ENCODE results near the gene DNASE1L1.
A peak's percentile ranks its signal among the peaks of the same experiment; 100 is the strongest.

The DNASE1L1 gene

DNA sequence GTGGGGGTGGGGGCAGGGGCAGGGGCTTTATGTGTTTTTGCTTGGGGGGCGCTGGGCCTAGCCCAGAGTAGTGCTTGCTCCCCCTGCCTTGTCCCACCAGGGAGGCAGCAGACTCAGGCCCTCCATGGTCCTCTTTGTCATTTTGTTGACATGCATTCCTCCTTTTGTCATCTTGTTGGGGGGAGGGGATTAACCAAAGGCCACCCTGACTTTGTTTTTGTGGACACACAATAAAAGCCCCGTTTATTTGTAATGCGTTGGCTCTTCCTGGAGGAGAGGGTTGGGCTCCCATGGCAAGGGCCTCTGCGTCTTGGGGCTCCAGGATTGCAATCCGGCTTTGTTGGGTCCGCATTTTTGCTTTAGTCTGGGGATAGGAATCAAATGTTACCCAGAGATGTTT, 27.8 kb downstream of the DNASE1L1 start:
- DNase-seq, result no peak

GRCh38 chrX:154380787-154381186, 28.3 kb downstream of the DNASE1L1 start:
- DNase-seq, result no peak

DNA sequence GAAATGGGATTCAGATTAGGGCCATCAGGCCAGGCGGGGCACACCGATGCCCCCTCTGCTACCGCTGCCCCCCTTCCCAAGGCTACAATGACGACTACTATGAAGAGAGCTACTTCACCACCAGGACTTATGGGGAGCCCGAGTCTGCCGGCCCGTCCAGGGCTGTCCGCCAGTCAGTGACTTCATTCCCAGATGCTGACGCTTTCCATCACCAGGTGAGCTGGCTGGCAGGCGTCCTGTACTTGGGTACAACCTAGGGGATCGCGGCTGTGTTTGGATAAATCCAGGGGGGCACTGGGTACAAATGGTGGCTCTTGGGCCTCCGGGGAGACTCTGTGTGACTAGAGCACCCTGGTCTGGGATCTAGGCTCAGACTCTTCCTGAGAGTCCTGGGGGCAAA, 28.9 kb downstream of the DNASE1L1 start:
- DNase-seq, result no peak

DNA sequence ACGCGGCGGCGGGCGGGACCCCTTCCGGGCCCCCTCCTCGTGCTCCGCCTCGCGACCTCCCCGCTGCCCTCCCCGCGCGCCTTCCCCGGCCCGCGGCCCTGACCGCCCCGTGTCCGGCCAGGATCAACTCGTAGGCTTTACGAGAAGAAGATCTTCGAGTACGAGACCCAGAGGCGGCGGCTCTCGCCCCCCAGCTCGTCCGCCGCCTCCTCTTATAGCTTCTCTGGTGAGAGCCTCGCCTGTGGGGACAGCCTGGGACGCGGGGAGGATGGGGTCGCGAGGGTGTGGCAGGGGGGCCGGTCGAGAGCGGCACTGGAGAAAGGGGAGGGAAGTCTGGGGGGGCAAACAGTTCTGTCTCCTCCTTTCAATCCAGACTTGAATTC, 29.5 kb downstream of the DNASE1L1 start:
- peak in 1 of 3 donors; percentile 26 for DNase-seq

DNA sequence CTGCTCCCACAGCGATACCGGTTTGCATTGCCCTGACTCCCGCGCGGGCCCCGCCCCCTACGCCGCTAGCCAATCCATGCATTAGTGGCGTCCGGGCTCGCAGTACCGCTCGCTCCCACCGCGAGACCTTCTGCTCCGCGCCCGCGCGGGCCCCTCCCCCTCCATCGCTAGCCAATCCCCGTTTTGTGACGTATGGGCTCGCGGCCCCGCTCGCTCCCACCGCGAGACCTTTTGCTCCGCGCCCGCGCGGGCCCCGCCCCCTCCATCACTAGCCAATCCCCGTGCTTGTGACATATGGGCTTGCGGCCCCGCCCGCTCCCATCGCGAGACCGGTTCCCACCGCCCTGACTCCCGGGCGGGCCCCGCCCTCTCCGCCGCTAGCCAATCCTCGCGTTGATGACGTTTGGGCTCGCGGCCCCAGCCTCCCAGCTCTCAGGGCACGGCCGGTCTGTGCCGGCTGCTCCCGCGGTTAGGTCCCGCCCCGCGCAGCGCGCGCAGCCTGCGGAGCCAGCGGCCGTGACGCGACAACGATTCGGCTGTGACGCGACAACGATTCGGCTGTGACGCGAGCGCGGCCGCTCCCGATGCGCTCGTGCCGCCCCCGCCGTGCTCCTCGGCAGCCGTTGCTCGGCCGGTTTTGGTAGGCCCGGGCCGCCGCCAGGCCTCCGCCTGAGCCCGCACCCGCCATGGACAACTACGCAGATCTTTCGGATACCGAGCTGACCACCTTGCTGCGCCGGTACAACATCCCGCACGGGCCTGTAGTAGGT, 30.1 kb downstream of the DNASE1L1 start, which contains the start of gene EMD:
Gene EMD (plus strand): TSS at position 497 of the 770 bp plus-strand sequence. CDS start 190 bp downstream, at position 687.
- DNase-seq, result peak; percentile 97

DNA sequence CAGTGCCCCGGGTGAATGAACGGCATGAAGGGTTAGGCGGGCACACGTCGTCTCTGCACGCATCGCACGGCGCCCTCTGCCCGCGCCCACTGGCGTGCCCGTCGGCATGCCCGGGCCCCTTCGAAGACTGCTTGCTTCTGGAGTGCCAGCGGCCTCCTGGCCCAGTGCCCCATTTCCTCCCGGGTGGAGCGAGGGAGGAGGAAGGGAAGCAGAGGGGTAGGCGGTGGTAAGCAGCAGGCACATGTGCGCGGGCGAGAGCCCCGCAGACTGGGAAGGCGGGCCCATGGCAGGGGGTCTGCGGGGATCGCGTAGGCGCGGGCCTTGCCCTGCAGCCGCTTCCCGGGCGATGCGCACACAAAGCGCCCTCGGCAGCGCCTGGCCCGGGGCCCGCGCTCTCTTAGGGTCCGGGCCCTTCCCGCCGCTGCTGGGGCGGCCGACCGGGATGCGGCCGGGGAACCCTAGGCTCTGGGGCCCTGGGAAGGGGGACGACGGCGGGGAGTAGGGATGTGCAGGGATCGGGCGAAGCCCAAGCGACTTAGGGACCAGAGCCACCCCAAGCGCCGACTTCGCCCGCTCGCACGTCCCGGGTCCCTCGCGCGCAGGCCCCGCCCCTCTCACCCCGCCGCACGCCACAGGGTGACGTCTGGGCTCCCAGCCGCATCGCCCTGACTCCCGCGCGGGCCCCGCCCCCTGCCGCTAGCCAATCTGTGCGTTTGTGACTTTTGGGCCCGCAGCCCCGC, 30.8 kb downstream of the DNASE1L1 start:
- peak; percentile 29 to 51 (median 38) for DNase-seq

GRCh38 chrX:154376774-154377173, 32.3 kb downstream of the DNASE1L1 start:
- no peak for DNase-seq

- no peak for DNase-seq
These were observed 33.9 kb downstream of the DNASE1L1 start for GRCh38 chrX:154375156-154375504.

DNA sequence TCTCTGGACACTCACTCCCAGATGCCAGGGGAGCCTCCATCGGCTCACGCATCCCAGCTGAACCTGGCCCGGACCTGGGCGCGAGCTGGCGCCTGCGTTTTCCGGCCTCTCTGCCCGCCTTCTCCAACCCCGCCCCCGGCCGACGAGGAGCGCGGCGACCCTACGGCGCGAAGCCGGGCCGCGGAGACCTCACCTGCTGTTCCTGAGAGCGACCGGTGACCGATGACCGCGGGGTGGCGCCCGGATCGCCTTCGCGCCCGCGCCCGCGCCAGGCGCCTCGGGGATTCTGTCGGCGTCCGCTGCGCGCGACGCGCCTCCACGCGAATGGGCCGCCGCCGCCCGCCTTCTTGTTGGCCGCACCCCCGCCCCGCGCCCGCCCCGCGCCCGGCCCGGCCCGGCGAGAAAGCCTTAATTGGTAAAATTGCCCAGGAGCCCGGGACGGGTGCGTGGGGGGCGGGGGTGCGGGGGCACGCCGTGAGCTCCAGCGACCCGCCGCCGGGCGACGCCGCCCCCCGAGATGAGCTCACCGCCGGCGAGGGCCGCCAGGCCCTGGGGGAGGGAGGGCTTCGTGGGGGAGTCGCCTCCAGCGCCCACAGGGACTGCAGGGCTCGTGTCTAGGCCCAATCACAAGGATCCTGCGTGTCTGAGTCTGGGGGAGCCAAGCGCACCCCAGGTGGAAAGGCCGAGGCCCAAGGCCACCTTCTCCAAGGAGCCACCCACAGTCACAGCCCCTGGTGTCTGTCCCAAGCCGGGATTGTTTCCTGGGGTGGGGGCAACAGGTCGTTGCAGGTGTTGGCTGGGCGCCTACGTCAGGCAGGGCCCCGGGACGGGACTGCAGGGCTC, 34.5 kb downstream of the DNASE1L1 start, which contains the start of gene FLNA:
Gene FLNA (minus strand): TSS at position 322 of the 843 bp plus-strand sequence. CDS start 3,389 bp downstream, outside the sequence.
- DNase-seq, result peak; percentile 32 to 75 (median 59)

- peak; percentile 66 to 69 (median 66) for DNase-seq
These were observed 35.4 kb downstream of the DNASE1L1 start for GRCh38 chrX:154373340-154374306.

DNA sequence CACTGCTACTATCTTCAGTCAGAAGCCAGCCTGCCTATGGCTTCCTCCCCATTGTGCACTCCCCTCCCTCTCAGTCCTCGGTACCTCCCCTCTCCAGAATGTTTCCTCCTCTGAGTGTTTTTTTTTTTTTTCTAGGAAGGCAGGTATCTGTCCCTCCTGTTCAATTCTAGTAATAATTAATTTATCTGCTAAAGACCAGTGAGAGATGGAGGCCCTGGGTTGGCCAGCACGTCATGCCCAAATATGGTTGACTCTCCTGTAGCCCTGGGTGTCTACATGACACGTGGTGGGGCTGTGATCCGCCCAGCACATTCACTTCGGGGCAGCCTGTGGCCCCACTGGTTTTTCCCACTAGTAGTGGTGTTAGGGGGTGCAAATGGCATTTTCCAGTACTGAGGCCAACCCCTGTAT, 36.4 kb downstream of the DNASE1L1 start:
- peak; percentile 34 to 43 (median 39) for DNase-seq

DNA sequence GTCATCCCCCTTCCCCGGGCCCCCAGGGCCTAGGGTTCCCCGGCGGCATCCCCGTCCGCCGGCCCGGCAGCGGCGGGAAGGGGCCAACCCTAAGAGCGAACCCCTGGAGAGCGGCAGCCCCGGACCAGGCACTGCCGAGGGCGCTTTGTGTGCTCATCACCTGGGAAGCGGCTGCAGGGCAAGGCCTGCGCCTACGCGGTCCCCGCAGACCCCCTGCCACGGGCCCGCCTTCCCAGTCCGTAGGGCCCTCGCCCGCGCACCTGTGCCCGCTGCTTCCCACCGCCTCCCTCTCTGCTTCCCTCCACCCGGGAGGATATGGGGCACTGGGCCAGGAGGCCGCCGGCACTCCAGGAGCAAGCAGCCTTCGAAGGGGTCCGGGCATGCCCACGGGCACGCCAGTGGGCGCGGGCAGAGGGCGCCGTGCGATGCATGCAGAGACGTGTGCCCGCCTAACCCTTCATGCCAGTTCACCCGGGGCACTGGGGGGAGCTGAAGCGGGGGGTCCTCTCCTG, 37.2 kb downstream of the DNASE1L1 start:
- DNase-seq, result no peak

- DNase-seq, result peak; percentile 95 to 96 (median 95)
These were observed 37.9 kb downstream of the DNASE1L1 start for GRCh38 chrX:154371017-154371788.

DNA sequence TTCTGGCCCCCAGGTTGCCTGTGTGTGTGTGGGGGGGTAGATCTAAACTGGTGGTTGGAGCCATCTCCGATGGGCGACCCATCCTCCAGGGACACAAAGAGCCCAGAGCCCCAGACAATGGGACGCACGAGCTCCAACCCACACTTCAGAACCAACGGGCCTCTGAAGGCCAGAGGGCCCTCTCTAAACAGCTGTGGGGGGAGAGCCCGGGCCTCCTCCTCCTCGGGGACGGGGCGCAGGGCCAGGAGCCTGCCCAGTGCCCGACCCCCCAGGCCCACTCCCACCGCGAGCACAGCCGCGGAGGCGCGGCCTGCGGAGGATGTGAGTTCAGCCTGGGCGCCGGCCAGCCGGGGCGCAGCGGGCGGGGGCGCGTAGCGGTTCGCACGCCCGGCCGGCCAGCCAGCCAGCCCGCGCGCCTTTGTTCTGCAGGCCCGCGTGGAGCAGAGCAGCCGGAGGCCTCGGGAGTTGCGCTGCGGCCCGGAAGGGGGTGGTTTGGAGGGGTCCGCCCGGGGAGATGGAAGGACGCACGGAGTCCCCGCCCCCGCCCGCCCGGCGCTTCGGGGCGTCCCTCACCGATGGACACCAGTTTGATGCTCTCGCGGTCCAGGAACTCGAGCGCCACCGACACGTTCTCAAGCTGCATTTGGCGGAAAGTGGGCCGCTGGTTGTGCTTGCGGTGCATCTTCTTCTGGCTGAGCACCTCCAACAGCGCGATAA, 38.6 kb downstream of the DNASE1L1 start:
- DNase-seq, result peak in 1 of 3 donors; percentile 39

GRCh38 chrX:154369449-154370299, 39.4 kb downstream of the DNASE1L1 start:
- peak; percentile 68 to 80 (median 75) for DNase-seq

DNA sequence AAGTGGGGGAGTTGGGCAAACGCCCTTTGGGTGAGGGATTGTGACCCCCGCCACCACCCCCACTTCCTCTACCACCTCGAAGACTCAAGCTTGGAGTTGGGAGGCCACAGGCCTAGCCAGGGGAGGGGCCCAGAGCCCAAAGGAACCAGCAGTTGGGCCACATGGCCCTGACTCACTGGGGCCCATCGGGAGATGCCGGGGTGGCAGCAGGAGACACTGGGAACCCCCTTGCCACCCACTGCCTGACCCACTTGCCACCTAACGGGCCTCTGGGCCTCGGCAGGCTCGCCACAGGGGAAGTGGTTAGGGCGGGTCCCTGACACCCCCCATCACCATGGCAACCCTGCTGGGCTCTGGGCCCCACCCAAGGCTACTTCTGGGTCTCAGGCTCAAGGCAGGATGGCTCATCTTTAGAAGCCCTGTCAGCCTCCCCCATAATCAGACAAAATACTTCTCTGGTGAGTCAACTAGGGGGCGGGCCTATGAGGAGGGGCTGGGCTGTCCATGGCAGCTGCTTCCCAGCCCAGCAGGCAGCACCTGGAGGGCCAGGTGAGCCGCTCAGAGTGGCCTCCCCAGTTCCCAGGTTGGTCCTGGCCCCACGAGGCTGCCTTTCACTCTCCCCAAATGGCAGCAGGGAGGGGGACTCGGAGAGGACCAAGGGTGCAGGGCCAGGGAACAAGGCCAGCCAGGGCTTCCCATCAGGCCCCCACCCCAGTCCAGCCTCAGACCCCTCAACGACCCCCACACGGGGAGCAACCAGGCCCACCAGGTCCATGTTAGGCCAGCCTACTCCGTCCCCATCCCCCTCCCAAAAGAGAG, 40.2 kb downstream of the DNASE1L1 start:
- DNase-seq, result peak; percentile 96 to 98 (median 97)

DNA sequence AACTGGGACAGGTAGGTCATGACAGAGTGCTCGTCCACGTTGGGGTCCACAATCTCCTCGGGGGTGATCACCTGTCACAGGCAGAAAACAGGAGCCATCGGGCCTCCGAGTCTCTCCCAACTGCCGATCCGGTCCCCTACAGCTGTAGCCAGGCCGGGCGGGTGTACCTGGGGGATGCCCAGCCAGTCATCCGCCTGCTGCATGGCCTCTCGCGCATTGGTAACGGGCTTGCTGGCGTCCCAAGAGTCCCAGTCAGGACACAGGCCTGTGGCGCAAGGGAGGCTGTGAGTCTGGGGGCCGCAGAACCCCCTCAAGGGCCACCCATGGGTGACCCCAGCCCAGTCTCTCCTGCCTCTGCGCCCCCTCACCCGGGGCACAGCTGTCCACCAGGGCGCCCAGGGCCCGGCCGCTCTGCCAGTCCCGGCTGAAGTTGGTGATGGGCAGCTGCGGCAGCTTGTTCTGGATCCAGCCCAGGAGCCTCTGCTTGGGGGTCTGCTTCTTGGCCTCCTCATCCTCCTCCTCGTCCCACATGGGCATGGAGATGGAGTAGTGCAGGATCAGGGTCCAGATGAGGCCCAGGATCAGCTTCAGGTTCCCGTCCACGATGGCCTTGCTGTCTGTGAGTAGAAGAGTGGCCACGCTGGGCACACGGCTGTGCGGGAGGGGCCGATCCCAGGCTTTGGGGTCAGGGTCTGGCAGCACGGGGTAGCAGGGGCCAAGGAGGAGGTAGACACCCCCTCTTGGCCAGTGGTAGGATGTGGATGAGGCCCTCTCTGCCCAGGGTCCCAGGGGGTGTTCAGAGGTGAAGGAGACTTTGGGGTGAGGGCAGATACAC, 41.4 kb downstream of the DNASE1L1 start:
- no peak for DNase-seq

Measured in suppressor macrophage treated with lipopolysaccharide for 1 hour (primary cell).